CD4-positive, alpha-beta T cell (primary cell): ENCODE measurements around the gene DENND6B. TPM values are rescaled to one million over a fixed set of nuclear protein-coding genes. Genes with fewer than 3 reads are reported as not detected.

Source experiments
- ATAC-seq: fragments of 200-7000 bp; cut with Tn5 transposase; one replicate; pipeline ENCODE4 v1.10.0; 2022; ENCODE audit warnings: mild to moderate bottlenecking; ENCODE audit not compliant: poor library complexity
- CTCF ChIA-PET: fragments of 350-600 bp; sonication (Branson Sonifier 250); formaldehyde crosslinking; loops from one replicate; lab custom pipeline; 2021; ENCODE audit warnings: antibody characterized with exemption, inconsistent platforms; lab: Charles Lee
- POLR2A ChIA-PET: fragments of 350-600 bp; sonication (Branson Sonifier 250); formaldehyde crosslinking; loops from one replicate; lab custom pipeline; 2021; ENCODE audit warnings: antibody characterized with exemption, inconsistent platforms; lab: Charles Lee
- DNase-seq, 14 experiments: peaks; one replicate each; pipeline ENCODE4 v3.0.0-alpha.2; 2013 to 2020; ENCODE audit warnings: mixed read lengths in 2 of 14
- H3K27ac ChIP-seq, 2 donors: one replicate each; pipeline versions ENCODE4 v1.5.1 to v1.7.0; 2013; ENCODE audit warnings: low read length in 2 of 2, low read depth in 1 of 2, mild to moderate bottlenecking in 1 of 2
- H3K27me3 ChIP-seq, 2 experiments: 1 replicate in 1 of 2; 2 replicates in 1 of 2; pipeline versions ENCODE4 v1.6.1 to v1.7.0; 2013; ENCODE audit warnings: low read length in 2 of 2, control low read depth in 1 of 2, mild to moderate bottlenecking in 1 of 2, moderate library complexity in 1 of 2; ENCODE audit not compliant: insufficient read depth in 2 of 2, control insufficient read depth in 1 of 2
- H3K36me3 ChIP-seq: one replicate; pipeline ENCODE4 v1.6.1; 2013; ENCODE audit warnings: low read length, control low read depth; ENCODE audit not compliant: insufficient read depth
- H3K4me1 ChIP-seq: one replicate; pipeline ENCODE4 v1.6.1; 2013; ENCODE audit warnings: low read length, control low read depth; ENCODE audit not compliant: insufficient read depth
- H3K4me3 ChIP-seq: one replicate; pipeline ENCODE4 v1.5.1; 2013; ENCODE audit warnings: mild to moderate bottlenecking, low read length, moderate library complexity
- H3K9me3 ChIP-seq, 2 experiments: 1 replicate in 1 of 2; 2 replicates in 1 of 2; pipeline versions ENCODE4 v1.6.1 to v1.7.0; 2013; ENCODE audit warnings: low read length in 2 of 2, mild to moderate bottlenecking in 2 of 2, control low read depth in 1 of 2, moderate library complexity in 1 of 2; ENCODE audit not compliant: control insufficient read depth in 1 of 2, insufficient read depth in 1 of 2
- H3K27ac Mint-ChIP-seq: one replicate; pipeline ENCODE4 v1.8.0; 2020; ENCODE audit warnings: mixed read lengths
- H3K27me3 Mint-ChIP-seq: one replicate; pipeline ENCODE4 v1.8.0; 2021; ENCODE audit warnings: mixed read lengths
- H3K36me3 Mint-ChIP-seq: one replicate; pipeline ENCODE4 v1.8.0; 2021; ENCODE audit warnings: low read depth, mixed read lengths
- H3K4me1 Mint-ChIP-seq: one replicate; pipeline ENCODE4 v1.8.0; 2021; ENCODE audit warnings: low read depth, mixed read lengths
- H3K4me3 Mint-ChIP-seq: one replicate; pipeline ENCODE4 v1.8.0; 2020; ENCODE audit warnings: mild to moderate bottlenecking, mixed read lengths
- H3K9me3 Mint-ChIP-seq: one replicate; pipeline ENCODE4 v1.8.0; 2020; ENCODE audit warnings: mixed read lengths
- CTCF ChIP-seq: fragments of 200-600 bp; IDR thresholded peaks from one replicate; pipeline ENCODE4 v1.8.0; 2022; ENCODE audit warnings: antibody characterized with exemption, mild to moderate bottlenecking
- intact Hi-C, 2 experiments: fragments of 100-400 bp; cut with DNase I in 1 of 2; cut with micrococcal nuclease in 1 of 2; formaldehyde crosslinking; loops; one replicate each; pipeline versions ENCODE4 v1.15.1 to v1.9.0; 2023 to 2025; cut with DNase I, micrococcal nuclease
- total RNA-seq, 174 experiments: library from RNA in 2 of 174; stranded (reverse) in 2 of 174; gene quantifications; one replicate each; pipeline ENCODE4 v1.2.3 and lab custom pipeline; 2021 to 2026

Gene DENND6B
- total RNA-seq, 2 experiments from 2014 or later, result 1.8 to 1.9 TPM

- H3K9me3 Mint-ChIP-seq, result no peaks in the 10 kb centered on the region
- H3K27me3 ChIP-seq, result peaks cover 25 to 27% of the 10 kb centered on the region in 2 experiments
- H3K36me3 Mint-ChIP-seq, result no peaks in the 10 kb centered on the region
- H3K4me1 Mint-ChIP-seq, result no peaks in the 10 kb centered on the region
- H3K27ac Mint-ChIP-seq, result no peak overlapping the region
- H3K27me3 Mint-ChIP-seq, result peaks cover 36% of the 10 kb centered on the region
- DNase-seq, result no peak
- H3K4me1 ChIP-seq, result peaks cover 7% of the 10 kb centered on the region
- intact Hi-C loops, result no loop called here
- no peak overlapping the region for H3K27ac ChIP-seq
- no peak overlapping the region for H3K4me3 Mint-ChIP-seq
- ATAC-seq, result no peak
- POLR2A ChIA-PET, result no interaction called here
- CTCF ChIA-PET, result no interaction called here
- H3K4me3 ChIP-seq, result no peak overlapping the region
- TF ChIP-seq CTCF, result no peak
- no peaks in the 10 kb centered on the region for H3K36me3 ChIP-seq
- H3K9me3 ChIP-seq, result peaks cover 0 to 10% of the 10 kb centered on the region in 2 experiments
These were observed 29.9 kb downstream of the DENND6B start for GRCh38 chr22:50296658-50297490.

- Mint-ChIP-seq H3K27me3 (peaks cover 41% of the 10 kb centered on the region), H3K36me3 (no peaks in the 10 kb centered on the region), H3K27ac (no peak overlapping the region), H3K9me3 (no peaks in the 10 kb centered on the region), H3K4me1 (no peaks in the 10 kb centered on the region), H3K4me3 (no peak overlapping the region)
- H3K4me3 ChIP-seq, result no peak overlapping the region
- H3K9me3 ChIP-seq, result peaks cover 0 to 18% of the 10 kb centered on the region in 2 experiments
- H3K4me1 ChIP-seq, result peaks cover 7% of the 10 kb centered on the region
- intact Hi-C loops, result no loop called here
- TF ChIP-seq CTCF, result no peak
- no peak for ATAC-seq
- no peaks in the 10 kb centered on the region for H3K36me3 ChIP-seq
- DNase-seq, result no peak
- ChIA-PET POLR2A (no interaction called here), CTCF (interaction anchor here (1.4 kb wide), 1 partner anchor 18 kb away, joined by 6 read pairs; no protein-coding TSS in a partner anchor)
- H3K27ac ChIP-seq, result no peak overlapping the region
- peaks cover 36 to 48% of the 10 kb centered on the region in 2 experiments for H3K27me3 ChIP-seq
These were observed 32.5 kb downstream of the DENND6B start for GRCh38 chr22:50294319-50294656.

GRCh38 chr22:50293441-50294318, 33.1 kb downstream of the DENND6B start:
- POLR2A ChIA-PET, result no interaction called here

More at GRCh38 chr22:50293441-50294318, 33.1 kb downstream of the DENND6B start:
- Mint-ChIP-seq H3K27me3 (peaks cover 39% of the 10 kb centered on the region), H3K36me3 (no peaks in the 10 kb centered on the region), H3K4me1 (no peaks in the 10 kb centered on the region), H3K27ac (no peak overlapping the region), H3K4me3 (no peak overlapping the region), H3K9me3 (no peaks in the 10 kb centered on the region)
- H3K4me3 ChIP-seq, result no peak overlapping the region
- H3K9me3 ChIP-seq, result peaks cover 0 to 18% of the 10 kb centered on the region in 2 experiments
- no peak overlapping the region for H3K27ac ChIP-seq
- intact Hi-C loops, result no loop called here
- ATAC-seq (no peak), DNase-seq (no peak)
- CTCF ChIA-PET, result interaction anchor here (1.4 kb wide), 1 partner anchor 18 kb away, joined by 6 read pairs; no protein-coding TSS in a partner anchor
- H3K27me3 ChIP-seq, result peaks cover 34 to 44% of the 10 kb centered on the region in 2 experiments
- TF ChIP-seq CTCF, result no peak
- H3K36me3 ChIP-seq, result no peaks in the 10 kb centered on the region
- H3K4me1 ChIP-seq, result peaks cover 7% of the 10 kb centered on the region
